Heart right ventricle (tissue), 16 donors: Measurements from ENCODE around the gene VARS1. TPM values are rescaled to one million over a fixed set of nuclear protein-coding genes. Genes with fewer than 3 reads are reported as not detected.
"Not testable (repeated sequence)": the region's sequence is repeated elsewhere in the genome, so short reads cannot be mapped to it uniquely, and the experiment has no call there.

ENCODE experiments used
- ATAC-seq, 8 donors: fragments of 200-7000 bp; cut with Tn5 transposase; one replicate each; pipeline ENCODE4 v1.9.1; 2020; ENCODE audit warnings: mild to moderate bottlenecking in 8 of 8, moderate library complexity in 8 of 8, moderate number of reproducible peaks in 1 of 8
- DNase-seq, 2 donors: peaks; one replicate each; pipeline ENCODE4 v3.0.0-alpha.2; 2020
- H3K27ac ChIP-seq, 10 donors: fragments of 200-600 bp; sonication (generic) in 2 of 10; one replicate each; pipeline versions ENCODE4 v1.5.0 to v1.8.0; 2020 to 2022; ENCODE audit warnings: mild to moderate bottlenecking in 3 of 10
- H3K27me3 ChIP-seq, 7 donors: fragments of 200-600 bp; one replicate each; pipeline ENCODE4 v1.8.0; 2021 to 2022; ENCODE audit warnings: mild to moderate bottlenecking in 2 of 7
- H3K36me3 ChIP-seq, 9 donors: fragments of 200-600 bp; sonication (generic) in 1 of 9; one replicate each; pipeline versions ENCODE4 v1.5.0 to v1.8.0; 2020 to 2022; ENCODE audit warnings: mild to moderate bottlenecking in 2 of 9
- H3K4me1 ChIP-seq, 9 donors: fragments of 200-600 bp; sonication (generic) in 1 of 9; one replicate each; pipeline versions ENCODE4 v1.5.0 to v1.8.0; 2020 to 2022; ENCODE audit warnings: mild to moderate bottlenecking in 4 of 9
- H3K4me3 ChIP-seq, 10 donors: fragments of 200-600 bp; sonication (generic) in 2 of 10; one replicate each; pipeline versions ENCODE4 v1.5.0 to v1.8.0; 2020 to 2022; ENCODE audit warnings: mild to moderate bottlenecking in 7 of 10, moderate library complexity in 2 of 10
- H3K9me3 ChIP-seq, 11 donors: fragments of 200-600 bp in 10 of 11; sonication (generic) in 2 of 11; one replicate each; pipeline versions ENCODE4 v1.5.0 to v1.8.0; 2013 to 2022; ENCODE audit warnings: mild to moderate bottlenecking in 2 of 11, control low read depth in 1 of 11, moderate library complexity in 1 of 11
- CTCF ChIP-seq, 9 donors: fragments of 200-600 bp; sonication (generic) in 2 of 9; IDR thresholded peaks; one replicate each; pipeline versions ENCODE4 v1.5.0 to v1.8.0; 2021 to 2022; ENCODE audit warnings: antibody characterized with exemption in 9 of 9, mild to moderate bottlenecking in 5 of 9, moderate library complexity in 1 of 9
- WGBS, 2 donors: extraction: QIAGEN DNeasy Blood & Tissue Kit; methylation state at CpG; one replicate each; pipeline ENCODE4 v1.1.7; 2013; ENCODE audit warnings: inconsistent platforms in 1 of 2; 5-methylcytosine and 5-hydroxymethylcytosine counted together
- intact Hi-C, 10 donors: fragments of 100-400 bp; cut with DNase I; formaldehyde crosslinking; loops; one replicate each; pipeline versions ENCODE4 v1.11.1 to v1.14.2; 2022
- long read RNA-seq, 3 donors: library from polyadenylated mRNA; unstranded; transcript quantifications; one replicate each; pipeline ENCODE4 v2.0.0, GENCODE V29; 2020 to 2021
- polyA plus RNA-seq, 2 donors: library from polyadenylated mRNA; stranded (reverse); fragments of 200-250 nt; gene quantifications; one replicate each; pipeline ENCODE4 v1.2.3, GENCODE V29; 2013
- total RNA-seq, 10 donors: library from RNA; stranded (reverse); fragmentation: NEBNext Ultra II Directional in 3 of 10; extraction: Animal tissue kit (Norgen Biotek cat#: 25700) in 3 of 10; gene quantifications; one replicate each; pipeline versions ENCODE4 v1.2.1 to v1.2.4, GENCODE V29; 2021 to 2023
- donor health status: Arrhythmogenic right ventricular cardiomyopathy.
- donor health status: ischemic (EF 13 %, LVEDD 7.1; RV severe dilation, severe dysfunction).
- donor health status: healthy with polysubstance abuse.
- donor health status: DM: no; HTN: yes; CAD: no.
- donor health status: DM: no; HTN: no; CAD: no.
- donor health status: ischemic (EF 25% LVEDD 6.9; RV normal size, moderate dysfunction).
- donor health status: ischemic (EF 25% LVEDD 5.7; RV mildly dilated, moderate dysfunction).
- donor health status: healthy.
- donor health status: DM: yes; HTN: yes; CAD: no.
- donor health status: Ischemic cardiomyopathy.
- donor health status: ischemic (EF 35%, LVEDD 5.7; RV mildly dilated, moderate dysfunction).
- donor health status: nonischemic (EF 11% LVEDD 7.7; RV severe dilation, severe dysfunction).
- donor health status: DM: yes; HTN: yes; CAD: no.
- donor health status: PGD.
- donor health status: ischemic (EF 29% LVEDD 5.4; RV normal size, mild dysfunction).
- donor health status: nonischemic (EF 23%, LVEDD 6.1; RV moderate dilation, normal function).

Gene VARS1
- total RNA-seq (10 to 100 TPM; 22.4 to 43.4 (median 29.5) TPM), polyA plus RNA-seq (10 to 100 TPM; 26.5 to 44.0 TPM)
- long read RNA-seq, donor 1, full-length matches to known transcripts: 6 of 53 reads
- long read RNA-seq, donor 1, partial matches to known transcripts: 44 of 53 reads
- long read RNA-seq, donor 1, other reads (novel, unspliced or antisense): 3 of 53 reads
- long read RNA-seq, donor 2, full-length matches to known transcripts: 3 of 48 reads
- long read RNA-seq, donor 2, partial matches to known transcripts: 38 of 48 reads
- long read RNA-seq, donor 2, other reads (novel, unspliced or antisense): 7 of 48 reads
- long read RNA-seq, donor 3, partial matches to known transcripts: 25 of 27 reads
- long read RNA-seq, donor 3, other reads (novel, unspliced or antisense): 2 of 27 reads

- intact Hi-C loops: loop anchor here in 4 of 10 donors (2.0 to 10.0 kb wide), 5 partner anchors 31 to 68 kb away; partner anchors contain the start of genes CLIC1 (in 1 of the 4), DDAH2 (in 1 of the 4) and HSPA1B (in 1 of the 4)
- peak within 1 kb of the TSS; percentile 84 to 99 (median 96) for H3K27ac ChIP-seq
- H3K9me3 ChIP-seq: no peaks in the 10 kb centered on the region
- peak; percentile 90 to 95 for DNase-seq
- WGBS, 2 donors: 0 to 1% methylated on average over 54 to 75 of the region's 75 CpGs
- peaks cover 0 to 54% (median 0%) of the 10 kb centered on the region in 9 donors for H3K36me3 ChIP-seq
- TF ChIP-seq CTCF (IDR thresholded peaks at IDR 0.05): peak; percentile 65 to 94 (median 88)
- ATAC-seq: peak; percentile 92 to 96 (median 94)
- H3K4me1 ChIP-seq: peaks cover 5 to 39% (median 14%) of the 10 kb centered on the region in 9 donors
- H3K4me3 ChIP-seq: peak within 1 kb of the TSS; percentile 57 to 99 (median 86)
- no peaks in the 10 kb centered on the region for H3K27me3 ChIP-seq
Measured at GRCh38 chr6:31795616-31796298, at the start of gene VARS1. TSS of gene VARS1 (minus strand) at chr6:31795752. CDS start at chr6:31795217, 535 bp downstream.

DNA sequence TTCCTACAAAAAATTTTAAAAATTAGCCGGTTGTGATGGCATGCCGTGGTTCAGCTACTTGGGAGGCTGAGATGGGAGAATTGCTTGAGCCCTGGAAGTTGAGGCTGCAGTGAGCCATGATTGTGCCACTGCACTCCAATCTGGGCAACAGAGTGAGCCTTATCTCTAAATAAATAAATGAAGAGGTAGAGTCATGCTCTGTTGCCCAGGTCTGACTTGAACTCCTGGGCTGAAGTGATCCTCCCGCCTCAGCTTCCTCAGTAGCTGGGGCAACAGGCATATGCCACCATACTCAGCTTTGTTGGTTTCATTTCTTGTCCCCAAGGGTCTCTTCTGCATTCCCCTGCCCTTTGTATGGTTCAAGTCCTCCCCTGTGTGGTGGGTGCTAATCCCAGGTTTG is 49.0 kb upstream of the VARS1 start:
- Histone ChIP-seq H3K27me3 (no peaks in the 10 kb centered on the region), H3K27ac (no peak overlapping the region), H3K9me3 (no peaks in the 10 kb centered on the region), H3K36me3 (peaks cover 0 to 33% (median 17%) of the 10 kb centered on the region in 9 donors), H3K4me1 (no peaks in the 10 kb centered on the region), H3K4me3 (no peak overlapping the region)
- DNase-seq (no peak), ATAC-seq (no peak)
- intact Hi-C loops: no loop called here
- no peak for TF ChIP-seq CTCF (IDR thresholded peaks at IDR 0.05)
- WGBS, 2 donors: 93 to 97% methylated on average over 3 of the region's 3 CpGs

- H3K36me3 ChIP-seq: peaks cover 0 to 57% (median 40%) of the 10 kb centered on the region in 9 donors
- peaks cover 9 to 21% (median 19%) of the 10 kb centered on the region in 9 donors for H3K4me1 ChIP-seq
- no peak overlapping the region for H3K27ac ChIP-seq
- no peak for DNase-seq
- no peak for TF ChIP-seq CTCF (IDR thresholded peaks at IDR 0.05)
- intact Hi-C loops: no loop called here
- no peak for ATAC-seq
- no peak overlapping the region for H3K4me3 ChIP-seq
- 95% methylated on average over 9 of the region's 9 CpGs for WGBS, 2 donors
- no peaks in the 10 kb centered on the region for H3K9me3 ChIP-seq
- H3K27me3 ChIP-seq: no peaks in the 10 kb centered on the region
Measured at GRCh38 chr6:31842053-31842452, 46.5 kb upstream of the VARS1 start.

- 85 to 88% methylated on average over 8 of the region's 8 CpGs for WGBS, 2 donors
- DNase-seq, H3K9me3 ChIP-seq, H3K27me3 ChIP-seq, H3K4me3 ChIP-seq, H3K27ac ChIP-seq, ATAC-seq: not testable (repeated sequence)
- H3K4me1 ChIP-seq: peaks cover 23 to 39% (median 37%) of the 10 kb centered on the region in 9 donors
- intact Hi-C loops: loop anchor here in 7 of 10 donors (5.0 to 10.0 kb wide), 6 partner anchors 62 to 295 kb away; partner anchors contain the start of genes VWA7 (in 3 of the 7), ATP6V1G2 (in 2 of the 7), DDX39B (in 2 of the 7) and NFKBIL1 (in 2 of the 7)
- H3K36me3 ChIP-seq: peaks cover 0 to 69% (median 45%) of the 10 kb centered on the region in 9 donors
Measured at GRCh38 chr6:31839779-31840126, 44.2 kb upstream of the VARS1 start.
